ENCODE data around the gene COL6A5.

- TF ChIP-seq, protein P1, sequence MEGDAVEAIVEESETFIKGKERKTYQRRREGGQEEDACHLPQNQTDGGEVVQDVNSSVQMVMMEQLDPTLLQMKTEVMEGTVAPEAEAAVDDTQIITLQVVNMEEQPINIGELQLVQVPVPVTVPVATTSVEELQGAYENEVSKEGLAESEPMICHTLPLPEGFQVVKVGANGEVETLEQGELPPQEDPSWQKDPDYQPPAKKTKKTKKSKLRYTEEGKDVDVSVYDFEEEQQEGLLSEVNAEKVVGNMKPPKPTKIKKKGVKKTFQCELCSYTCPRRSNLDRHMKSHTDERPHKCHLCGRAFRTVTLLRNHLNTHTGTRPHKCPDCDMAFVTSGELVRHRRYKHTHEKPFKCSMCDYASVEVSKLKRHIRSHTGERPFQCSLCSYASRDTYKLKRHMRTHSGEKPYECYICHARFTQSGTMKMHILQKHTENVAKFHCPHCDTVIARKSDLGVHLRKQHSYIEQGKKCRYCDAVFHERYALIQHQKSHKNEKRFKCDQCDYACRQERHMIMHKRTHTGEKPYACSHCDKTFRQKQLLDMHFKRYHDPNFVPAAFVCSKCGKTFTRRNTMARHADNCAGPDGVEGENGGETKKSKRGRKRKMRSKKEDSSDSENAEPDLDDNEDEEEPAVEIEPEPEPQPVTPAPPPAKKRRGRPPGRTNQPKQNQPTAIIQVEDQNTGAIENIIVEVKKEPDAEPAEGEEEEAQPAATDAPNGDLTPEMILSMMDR (IDR thresholded peaks at IDR 0.05): no peak
- TF ChIP-seq POLR2A (IDR thresholded peaks at IDR 0.05): no peak
Measured at GRCh38 chr3:130414457-130414856, 69.0 kb downstream of the COL6A5 start.
